22Rv1 (cell line): ENCODE measurements around the gene DACH1.

ENCODE experiments used
- CTCF ChIP-seq: fragments of 450-650 bp; IDR thresholded peaks from 2 replicates; pipeline ENCODE4 v1.5.1; 2017; ENCODE audit warnings: mild to moderate bottlenecking
- ZFX ChIP-seq: fragments of 450-650 bp; IDR thresholded peaks from 2 replicates; pipeline ENCODE4 v1.6.1; 2017; ENCODE audit warnings: antibody characterized with exemption, borderline replicate concordance

GRCh38 chr13:71714802-71715375 lies 152.1 kb downstream of the DACH1 start:
- no peak for TF ChIP-seq CTCF
- no peak for TF ChIP-seq ZFX
